H1 (cell line): ENCODE measurements around the gene KIAA0513. TPM values are rescaled to one million over a fixed set of nuclear protein-coding genes. Genes with fewer than 3 reads are reported as not detected.

ENCODE experiments used
- GABPA ChIP-seq: IDR thresholded peaks from 2 replicates; pipeline ENCODE4 v1.6.1; 2011; ENCODE audit warnings: mild to moderate bottlenecking, low read length, moderate library complexity, borderline replicate concordance; ENCODE audit not compliant: insufficient read depth
- HDAC6 ChIP-seq: IDR thresholded peaks from one replicate; pipeline ENCODE4 v1.7.1; 2012; ENCODE audit warnings: low read depth, mild to moderate bottlenecking, inconsistent platforms, low read length, moderate library complexity
- MAFK ChIP-seq: IDR thresholded peaks from 2 replicates; pipeline ENCODE4 v1.6.1; 2012; ENCODE audit warnings: low read depth, mild to moderate bottlenecking, improper control_type of control experiment, low read length
- PHF8 ChIP-seq: fragments of 200-600 bp; sonication (generic); conservative IDR thresholded peaks from 2 replicates; pipeline ENCODE4 v1.7.1; 2012; ENCODE audit warnings: low read depth, mild to moderate bottlenecking, inconsistent platforms, low read length, moderate library complexity
- POLR2AphosphoS5 ChIP-seq: IDR thresholded peaks from 2 replicates; pipeline ENCODE4 v1.6.1; 2011; ENCODE audit warnings: low read depth, low read length
- SP4 ChIP-seq: IDR thresholded peaks from 2 replicates; pipeline ENCODE4 v1.6.1; 2012; ENCODE audit warnings: low read length, inconsistent platforms
- TEAD4 ChIP-seq: IDR thresholded peaks from 2 replicates; pipeline ENCODE4 v1.6.1; 2012; ENCODE audit warnings: low read depth, low read length, inconsistent platforms, mixed read lengths
- polyA plus RNA-seq, 7 experiments: library from polyadenylated mRNA; depleted of rRNA in 3 of 7; stranded (reverse) in 5 of 7; unstranded in 2 of 7; fragments of >200 nt in 5 of 7; fragments of 200-250 nt in 2 of 7; gene quantifications; 1 replicate in 5 of 7; 2 replicates in 1 of 7; 4 replicates in 1 of 7; pipeline versions ENCODE4 v1.2.1 to v1.2.3, GENCODE V29; 2011 to 2013; ENCODE audit warnings: missing spikeins in 2 of 7, mixed read lengths in 2 of 7
- total RNA-seq: library from RNA; stranded (reverse); fragmentation: NEBNext Ultra II Directional; extraction: Animal tissue kit (Norgen Biotek cat#: 25700); gene quantifications from 2 replicates; pipeline ENCODE4 v1.2.1, GENCODE V29; 2021

KIAA0513 gene
- total and polyA plus RNA-seq, 2 of the 8 experiments (the other 6 are each of a cell fraction or from before 2014, with no cell fraction given), result 2.1 to 6.1 TPM

- no peak for TF ChIP-seq MAFK
- TF ChIP-seq PHF8, result no peak
- no peak for TF ChIP-seq SP4
- no peak for TF ChIP-seq GABPA
- no peak for TF ChIP-seq POLR2AphosphoS5
- TF ChIP-seq TEAD4, result no peak
- no peak for TF ChIP-seq HDAC6
These were observed 83.6 kb downstream of the KIAA0513 start (continued) for GRCh38 chr16:85111184-85111583.
